CD4-positive, alpha-beta T cell treated with Interferon alpha-2 for 1 hour (primary cell): ENCODE results near the gene CORIN.
"Not testable (repeated sequence)": the region's sequence is repeated elsewhere in the genome, so short reads cannot be mapped to it uniquely, and the experiment has no call there.

Experiments
- DNase-seq, 2 donors: peaks; one replicate each; pipeline ENCODE4 v3.0.0-alpha.2; 2020 to 2022

CORIN gene

DNA sequence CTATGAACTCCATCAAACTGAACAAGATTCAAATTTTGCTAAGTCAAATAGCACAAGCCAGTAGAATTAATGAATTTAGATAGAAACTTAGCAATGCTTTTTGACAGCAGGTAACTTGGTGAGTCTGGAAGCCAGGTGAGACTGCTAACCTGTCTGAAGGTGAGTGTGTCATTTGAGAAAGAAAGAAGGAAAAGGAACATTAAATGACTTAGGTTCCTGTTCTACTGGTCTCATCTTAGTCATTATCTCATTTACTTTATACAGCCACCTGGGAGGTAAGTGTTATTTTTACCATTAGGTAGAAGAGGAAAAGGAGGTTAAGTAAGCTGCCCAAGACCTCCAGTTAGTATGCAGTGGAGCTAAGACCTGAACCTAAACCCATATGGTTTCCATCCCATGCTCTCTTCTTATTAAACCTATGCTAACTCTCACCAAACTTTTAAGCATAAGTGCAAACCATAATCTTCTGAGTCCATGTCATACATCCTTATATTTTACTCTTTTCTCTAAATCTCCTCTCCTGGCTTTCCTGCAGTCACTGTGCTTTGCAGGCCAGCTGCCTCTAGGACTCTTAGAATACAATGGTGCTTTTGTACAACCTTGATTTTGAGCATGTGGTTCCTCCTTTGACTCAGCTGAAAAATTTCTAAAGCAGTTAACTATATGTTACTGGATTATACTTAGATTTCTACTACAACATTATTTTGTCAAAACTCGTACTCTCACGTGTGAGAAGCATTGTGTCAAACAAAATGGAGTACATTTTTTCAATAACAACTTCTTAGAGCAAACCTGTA lies 284.3 kb downstream of the CORIN start:
- DNase-seq = no peak

DNA sequence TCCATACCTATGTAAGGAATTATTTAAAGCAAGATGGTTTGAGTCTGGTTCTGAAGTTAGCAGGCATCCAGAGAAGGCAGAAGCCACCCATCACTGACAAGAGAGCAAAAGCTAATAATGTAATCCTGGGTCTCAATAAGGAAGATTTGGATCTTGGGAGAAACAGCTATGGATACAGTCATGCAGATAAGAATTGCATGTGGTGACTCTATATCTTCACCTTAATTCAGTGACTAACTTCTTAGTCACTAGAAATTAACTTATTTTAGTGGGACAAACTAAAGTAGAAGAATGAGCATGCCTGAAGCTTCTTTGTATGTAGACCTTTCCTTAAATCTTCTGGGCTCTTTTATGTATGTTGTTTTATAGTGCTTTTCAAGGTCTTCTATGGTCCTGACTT lies 286.2 kb downstream of the CORIN start:
- DNase-seq = no peak

DNA sequence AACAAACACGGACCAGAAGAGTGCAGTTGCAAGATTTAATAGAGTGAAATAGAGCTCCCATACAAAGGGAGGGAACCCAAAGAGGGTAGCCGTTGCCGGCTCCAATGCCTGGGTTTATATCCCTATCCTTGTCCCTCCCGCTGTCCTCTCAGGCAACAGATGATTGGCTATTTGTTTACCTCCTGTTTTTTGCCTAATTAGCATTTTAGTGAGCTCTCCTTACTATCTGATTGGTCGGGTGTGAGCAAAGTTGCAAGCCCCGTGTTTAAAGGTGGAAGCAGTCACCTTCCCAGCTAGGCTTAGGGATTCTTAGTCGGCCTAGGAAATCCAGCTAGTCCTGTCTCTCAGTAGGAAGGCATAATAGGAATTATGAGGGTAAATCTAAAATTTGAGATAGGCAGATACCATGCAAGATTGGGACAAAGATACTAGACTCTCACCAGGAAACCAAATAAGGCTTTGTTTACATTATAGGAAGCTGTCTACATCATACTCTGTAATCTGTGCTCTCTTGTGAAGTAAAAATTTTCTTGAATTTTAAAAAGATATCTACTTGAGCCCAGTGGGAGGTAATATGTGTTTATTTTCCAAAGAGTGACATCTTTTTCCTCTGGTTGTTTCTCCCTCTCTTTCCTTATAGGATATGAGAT lies 286.8 kb downstream of the CORIN start:
- no peak for DNase-seq

DNA sequence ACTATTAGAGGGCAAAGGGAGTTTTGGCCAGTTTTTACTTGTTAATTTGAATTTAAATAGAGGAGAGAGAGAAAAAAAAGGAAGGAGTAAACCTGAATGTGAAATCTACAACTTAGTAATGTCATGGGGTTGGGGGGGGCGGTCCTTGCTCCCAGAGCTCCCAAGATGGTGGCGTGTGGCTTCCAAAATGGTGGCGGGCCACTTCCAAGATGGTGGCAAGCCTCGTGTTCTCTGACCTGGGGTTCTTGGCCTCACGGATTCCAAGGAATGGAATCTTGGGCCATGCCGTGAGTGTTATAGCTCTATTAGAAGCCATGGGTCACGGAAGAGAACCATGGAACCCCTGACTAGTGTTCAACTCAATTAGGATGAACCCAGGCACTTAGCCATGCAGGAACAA lies 287.5 kb downstream of the CORIN start:
- not testable (repeated sequence) for DNase-seq
